HCT116 (cell line): ENCODE measurements around the gene BRCA2.

Source experiments
- EZH2 ChIP-seq: fragments of 200-600 bp; sonication (generic); IDR thresholded peaks from 2 replicates; pipeline ENCODE4 v1.6.1; 2017; ENCODE audit warnings: antibody characterized with exemption, mixed run types
- EZH2phosphoT487 ChIP-seq: fragments of 200-600 bp; IDR thresholded peaks from 2 replicates; pipeline ENCODE4 v1.6.1; 2018; ENCODE audit warnings: antibody characterized with exemption, borderline replicate concordance
- JUND ChIP-seq: IDR thresholded peaks from 2 replicates; pipeline ENCODE4 v1.6.1; 2012
- POLR2A ChIP-seq: IDR thresholded peaks from 2 replicates; pipeline ENCODE4 v1.7.0; 2011; ENCODE audit warnings: borderline replicate concordance; ENCODE audit not compliant: insufficient read depth, insufficient read length; ENCODE audit errors: extremely low read depth
- POLR2AphosphoS5 ChIP-seq: IDR thresholded peaks from 2 replicates; pipeline ENCODE4 v1.6.1; 2011; ENCODE audit warnings: mild to moderate bottlenecking, low read depth, low read length, moderate library complexity
- RAD21 ChIP-seq: IDR thresholded peaks from 2 replicates; pipeline ENCODE4 v1.6.1; 2012; ENCODE audit warnings: low read depth, mild to moderate bottlenecking
- SIN3A ChIP-seq: IDR thresholded peaks from 2 replicates; pipeline ENCODE4 v1.6.1; 2012; ENCODE audit warnings: low read depth
- YY1 ChIP-seq: IDR thresholded peaks from 2 replicates; pipeline ENCODE4 v1.6.1; 2011; ENCODE audit warnings: low read length, low read depth, moderate library complexity, mild to moderate bottlenecking; ENCODE audit not compliant: insufficient replicate concordance; ENCODE audit errors: extremely low read depth
- TF ChIP-seq, protein P1 (sequence below), 3 experiments: fragments of 200-600 bp in 1 of 3; sonication (generic) in 1 of 3; IDR thresholded peaks in 2 of 3; conservative IDR thresholded peaks in 1 of 3; 2 replicates each; pipeline ENCODE4 v1.5.1; 2012 to 2017; ENCODE audit warnings: low read depth in 2 of 3, low read length in 2 of 3, antibody characterized with exemption in 1 of 3, borderline replicate concordance in 1 of 3, control low read depth in 1 of 3, mild to moderate bottlenecking in 1 of 3, mixed read lengths in 1 of 3, mixed run types in 1 of 3, moderate library complexity in 1 of 3; ENCODE audit not compliant: insufficient read depth in 1 of 3

DNA sequence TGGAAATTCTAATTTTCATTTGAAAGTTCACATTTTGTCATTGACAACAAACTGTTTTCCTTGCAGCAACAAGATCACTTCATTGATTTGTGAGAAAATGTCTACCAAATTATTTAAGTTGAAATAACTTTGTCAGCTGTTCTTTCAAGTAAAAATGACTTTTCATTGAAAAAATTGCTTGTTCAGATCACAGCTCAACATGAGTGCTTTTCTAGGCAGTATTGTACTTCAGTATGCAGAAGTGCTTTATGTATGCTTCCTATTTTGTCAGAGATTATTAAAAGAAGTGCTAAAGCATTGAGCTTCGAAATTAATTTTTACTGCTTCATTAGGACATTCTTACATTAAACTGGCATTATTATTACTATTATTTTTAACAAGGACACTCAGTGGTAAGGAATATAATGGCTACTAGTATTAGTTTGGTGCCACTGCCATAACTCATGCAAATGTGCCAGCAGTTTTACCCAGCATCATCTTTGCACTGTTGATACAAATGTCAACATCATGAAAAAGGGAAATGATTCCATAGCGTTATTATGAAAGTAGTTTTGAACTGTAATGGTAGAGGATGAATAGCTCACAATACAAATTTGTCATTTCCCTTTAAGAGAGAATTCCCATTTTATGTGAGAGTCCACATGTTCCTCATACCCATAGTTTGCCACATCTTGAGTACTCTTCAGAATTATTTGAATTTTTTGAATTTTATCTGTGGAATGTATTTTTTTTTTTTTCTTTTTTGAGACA lies 2.6 kb downstream of the BRCA2 start:
- TF ChIP-seq YY1 (no peak), POLR2A (no peak), POLR2AphosphoS5 (no peak), EZH2phosphoT487 (no peak), RAD21 (no peak), JUND (no peak), EZH2 (no peak), SIN3A (no peak)
- TF ChIP-seq, protein P1, sequence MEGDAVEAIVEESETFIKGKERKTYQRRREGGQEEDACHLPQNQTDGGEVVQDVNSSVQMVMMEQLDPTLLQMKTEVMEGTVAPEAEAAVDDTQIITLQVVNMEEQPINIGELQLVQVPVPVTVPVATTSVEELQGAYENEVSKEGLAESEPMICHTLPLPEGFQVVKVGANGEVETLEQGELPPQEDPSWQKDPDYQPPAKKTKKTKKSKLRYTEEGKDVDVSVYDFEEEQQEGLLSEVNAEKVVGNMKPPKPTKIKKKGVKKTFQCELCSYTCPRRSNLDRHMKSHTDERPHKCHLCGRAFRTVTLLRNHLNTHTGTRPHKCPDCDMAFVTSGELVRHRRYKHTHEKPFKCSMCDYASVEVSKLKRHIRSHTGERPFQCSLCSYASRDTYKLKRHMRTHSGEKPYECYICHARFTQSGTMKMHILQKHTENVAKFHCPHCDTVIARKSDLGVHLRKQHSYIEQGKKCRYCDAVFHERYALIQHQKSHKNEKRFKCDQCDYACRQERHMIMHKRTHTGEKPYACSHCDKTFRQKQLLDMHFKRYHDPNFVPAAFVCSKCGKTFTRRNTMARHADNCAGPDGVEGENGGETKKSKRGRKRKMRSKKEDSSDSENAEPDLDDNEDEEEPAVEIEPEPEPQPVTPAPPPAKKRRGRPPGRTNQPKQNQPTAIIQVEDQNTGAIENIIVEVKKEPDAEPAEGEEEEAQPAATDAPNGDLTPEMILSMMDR (IDR thresholded peaks at IDR 0.05 in 2 of 3, conservative IDR thresholded peaks at IDR 0.05 in 1 of 3; ENCODE audit: borderline replicate concordance in 1 of 3, insufficient read depth in 1 of 3, low read depth in 2 of 3, low read length in 2 of 3): no peak
